LHCN-M2 (cell line): ENCODE data around the gene SLC13A2. TPM values are rescaled to one million over a fixed set of nuclear protein-coding genes. Genes with fewer than 3 reads are reported as not detected.

Experiments used
- DNase-seq: peaks from one replicate; pipeline ENCODE4 v3.0.0-alpha.2; 2012; ENCODE audit warnings: low read depth
- total RNA-seq: library from RNA; depleted of rRNA; stranded (reverse); fragments of >200 nt; gene quantifications from 2 replicates; pipeline ENCODE4 v1.2.3, GENCODE V29; 2014

Gene SLC13A2
- total RNA-seq, 1 experiment from 2014 or later: not detected

GRCh38 chr17:28492352-28493310 lies 19.2 kb downstream of the SLC13A2 start:
- DNase-seq: no peak

- DNase-seq: peak; percentile 46
Observed at GRCh38 chr17:28493460-28493859, 20.0 kb downstream of the SLC13A2 start.

- DNase-seq: peak; percentile 38
Observed at GRCh38 chr17:28494445-28495188, 21.2 kb downstream of the SLC13A2 start.

- DNase-seq: no peak
Observed at GRCh38 chr17:28495635-28496034, 22.2 kb downstream of the SLC13A2 start.

- no peak for DNase-seq
Observed at GRCh38 chr17:28497931-28498330, 24.5 kb downstream of the SLC13A2 start.

GRCh38 chr17:28498652-28499363 lies 25.4 kb downstream of the SLC13A2 start:
- no peak for DNase-seq

- DNase-seq: no peak
Observed at GRCh38 chr17:28499364-28499664, 25.9 kb downstream of the SLC13A2 start.

- no peak for DNase-seq
Observed at GRCh38 chr17:28499684-28500357, 26.4 kb downstream of the SLC13A2 start.

- no peak for DNase-seq
Observed at GRCh38 chr17:28500712-28501379, 27.4 kb downstream of the SLC13A2 start.

- DNase-seq: no peak
Observed at GRCh38 chr17:28501421-28502284, 28.2 kb downstream of the SLC13A2 start.

- no peak for DNase-seq
Observed at GRCh38 chr17:28503420-28503819, 30.0 kb downstream of the SLC13A2 start.

GRCh38 chr17:28505986-28506665 lies 32.7 kb downstream of the SLC13A2 start, which contains the start of gene FOXN1:
Gene FOXN1, plus strand, starts transcription at chr17:28506348. Its CDS starts 17,622 bp downstream, at chr17:28523970.
- DNase-seq: no peak

GRCh38 chr17:28506763-28507487 lies 33.5 kb downstream of the SLC13A2 start:
- no peak for DNase-seq

- DNase-seq: no peak
Observed at GRCh38 chr17:28507567-28508203, 34.2 kb downstream of the SLC13A2 start.

GRCh38 chr17:28508211-28508724 lies 34.8 kb downstream of the SLC13A2 start:
- no peak for DNase-seq

GRCh38 chr17:28509789-28510188 lies 36.3 kb downstream of the SLC13A2 start:
- no peak for DNase-seq

GRCh38 chr17:28511858-28512461 lies 38.5 kb downstream of the SLC13A2 start:
- DNase-seq: no peak
